HUDEP-2 (cell line): ENCODE measurements around the gene TNFRSF19.
A peak's percentile ranks its signal among the peaks of the same experiment; 100 is the strongest.
"Not testable (repeated sequence)": the region's sequence is repeated elsewhere in the genome, so short reads cannot be mapped to it uniquely, and the experiment has no call there.

Source experiments
- DNase-seq, 76 experiments: peaks; one replicate each; lab custom pipeline; 2025; ENCODE audit not compliant: unreplicated experiment in 76 of 76; lab: John Stamatoyannopoulos, UW

The TNFRSF19 gene

DNA sequence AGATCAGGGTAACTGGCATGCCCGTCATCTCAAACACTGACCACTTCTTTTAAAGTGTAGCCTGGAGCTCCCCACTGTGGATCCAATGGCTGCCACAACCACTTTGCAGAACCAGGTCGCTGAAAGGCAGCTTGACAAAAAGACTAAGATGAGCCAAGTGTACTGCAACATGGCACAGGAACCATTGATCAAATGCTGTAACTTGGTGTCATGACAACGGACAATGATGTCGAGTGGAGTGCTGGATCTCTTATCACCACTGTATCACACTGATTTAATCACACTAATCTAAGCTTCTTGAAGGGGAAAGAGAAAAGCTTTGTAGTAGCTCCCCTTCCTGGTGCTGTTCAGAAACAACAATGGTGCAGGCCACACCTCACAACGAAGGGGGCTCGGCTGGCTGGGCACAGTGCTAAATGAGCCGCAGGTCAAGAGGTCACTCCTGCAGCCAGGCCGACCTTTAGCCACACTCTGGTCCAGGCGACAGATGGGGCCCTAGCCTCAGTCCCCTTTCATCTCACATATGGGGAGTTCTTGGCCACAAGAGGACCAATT, 2.2 kb upstream of the TNFRSF19 start:
- DNase-seq: peak in 2 of 76 experiments; percentile 5 to 19

DNA sequence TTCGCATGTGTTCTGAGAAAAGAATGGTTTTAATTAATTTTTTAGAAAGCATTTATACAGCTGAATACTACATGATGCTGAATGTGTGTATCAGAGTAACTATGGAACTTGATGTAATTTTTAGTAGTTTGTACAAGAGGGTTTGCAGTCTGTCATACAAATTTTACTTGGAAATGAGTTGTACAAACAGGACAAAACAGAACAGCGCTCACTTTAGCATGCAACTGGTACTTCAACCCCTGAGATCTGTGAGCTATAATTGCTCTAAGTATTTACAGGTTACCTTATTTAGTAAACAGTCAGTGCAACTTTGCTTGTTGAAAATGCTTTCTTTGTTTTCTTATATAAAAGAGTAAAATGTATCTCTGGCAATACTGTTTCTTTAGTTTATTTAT, 706 bp downstream of the TNFRSF19 start:
- DNase-seq: peak in 18 of 76 experiments; percentile 1 to 43 (median 20)

DNA sequence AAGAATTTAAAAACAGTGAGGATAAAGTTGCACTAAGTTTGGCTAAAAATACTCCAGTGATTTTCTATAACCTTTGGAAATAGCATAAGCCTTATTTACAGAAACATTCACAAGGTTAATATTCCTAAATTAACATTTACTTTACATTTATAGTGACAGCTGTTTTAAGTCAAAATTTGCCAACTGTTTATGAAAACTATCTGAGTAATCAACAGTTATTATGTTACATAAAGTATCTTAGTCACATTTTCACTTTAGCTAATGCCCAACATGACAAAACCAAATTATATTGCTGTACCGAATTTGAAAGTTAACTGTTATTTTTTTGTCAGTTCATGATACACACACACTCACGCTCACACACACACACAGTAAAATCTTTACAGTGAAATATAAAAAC, 1.2 kb downstream of the TNFRSF19 start:
- no peak for DNase-seq

DNA sequence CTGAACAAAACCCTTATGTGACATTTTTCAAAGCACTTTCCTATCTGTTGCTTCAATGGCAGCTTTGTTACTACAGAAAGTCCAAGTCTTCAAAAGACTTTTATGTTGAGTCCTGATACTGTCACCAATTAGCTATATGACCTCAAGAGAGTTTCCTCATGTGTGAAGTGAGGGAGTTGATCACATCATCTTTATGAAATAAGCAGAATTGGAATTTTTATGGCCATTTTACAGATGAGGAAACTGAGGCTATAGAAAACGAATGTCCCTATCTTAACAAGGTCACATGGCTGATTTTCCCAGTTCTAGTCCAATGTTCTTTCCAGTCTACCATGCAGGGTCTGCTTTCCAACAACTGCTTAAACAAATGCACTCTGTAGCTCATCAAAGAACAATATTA, 2.6 kb downstream of the TNFRSF19 start:
- peak in 1 of 76 experiments; percentile 15 for DNase-seq

DNA sequence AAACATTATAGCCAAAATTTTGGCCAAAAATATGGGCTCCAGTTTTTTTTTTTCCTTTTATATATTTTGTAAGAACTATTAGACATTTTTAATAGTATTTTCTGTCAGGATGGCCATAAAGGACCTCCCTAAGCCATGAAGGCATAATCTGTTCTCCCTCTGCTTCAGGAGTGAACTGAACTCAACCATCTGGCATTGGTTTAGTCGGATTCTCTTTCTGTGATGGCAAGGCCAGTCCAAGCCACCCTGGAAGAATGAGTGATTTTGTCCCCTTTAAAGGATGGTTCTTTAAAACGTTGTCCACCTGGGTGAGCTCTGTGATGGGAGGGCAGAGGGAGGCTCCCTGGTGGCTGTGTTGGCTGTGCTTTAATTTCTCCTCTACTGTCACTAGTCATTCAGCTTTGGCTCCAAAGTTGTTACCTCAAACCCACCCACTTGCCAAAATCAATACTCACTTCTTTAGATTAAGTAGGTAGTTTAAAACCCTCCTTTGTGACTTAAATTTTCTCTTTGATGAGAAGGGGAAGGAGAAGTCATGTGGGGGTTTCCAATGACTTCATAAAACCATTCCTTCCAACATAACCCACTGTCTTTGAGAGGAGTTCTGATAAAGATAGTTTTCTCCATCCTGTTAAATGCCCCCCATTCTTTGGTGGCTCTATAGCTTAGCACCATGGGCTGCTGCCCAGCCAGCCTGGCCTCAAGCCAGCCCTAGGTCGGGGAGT, 4.4 kb downstream of the TNFRSF19 start:
- no peak for DNase-seq

DNA sequence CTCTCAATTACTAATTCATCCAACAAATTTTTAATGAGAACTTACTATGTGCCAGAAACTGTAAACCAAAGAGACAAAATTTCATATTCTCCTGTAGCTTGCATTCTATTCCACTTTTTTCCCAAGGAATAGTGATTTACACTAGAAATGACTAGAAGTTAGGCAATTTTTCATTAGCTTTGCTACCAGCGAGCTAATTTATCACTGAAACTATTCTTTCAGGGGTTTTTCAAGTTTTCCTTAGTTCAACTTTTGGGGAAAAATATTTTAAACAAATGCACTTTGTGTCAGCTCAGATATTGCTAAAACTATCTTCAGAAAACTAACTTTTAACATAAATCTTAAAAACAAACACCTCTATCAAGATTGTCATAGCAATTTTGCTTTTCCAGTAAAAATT, 5.4 kb downstream of the TNFRSF19 start:
- no peak for DNase-seq

DNA sequence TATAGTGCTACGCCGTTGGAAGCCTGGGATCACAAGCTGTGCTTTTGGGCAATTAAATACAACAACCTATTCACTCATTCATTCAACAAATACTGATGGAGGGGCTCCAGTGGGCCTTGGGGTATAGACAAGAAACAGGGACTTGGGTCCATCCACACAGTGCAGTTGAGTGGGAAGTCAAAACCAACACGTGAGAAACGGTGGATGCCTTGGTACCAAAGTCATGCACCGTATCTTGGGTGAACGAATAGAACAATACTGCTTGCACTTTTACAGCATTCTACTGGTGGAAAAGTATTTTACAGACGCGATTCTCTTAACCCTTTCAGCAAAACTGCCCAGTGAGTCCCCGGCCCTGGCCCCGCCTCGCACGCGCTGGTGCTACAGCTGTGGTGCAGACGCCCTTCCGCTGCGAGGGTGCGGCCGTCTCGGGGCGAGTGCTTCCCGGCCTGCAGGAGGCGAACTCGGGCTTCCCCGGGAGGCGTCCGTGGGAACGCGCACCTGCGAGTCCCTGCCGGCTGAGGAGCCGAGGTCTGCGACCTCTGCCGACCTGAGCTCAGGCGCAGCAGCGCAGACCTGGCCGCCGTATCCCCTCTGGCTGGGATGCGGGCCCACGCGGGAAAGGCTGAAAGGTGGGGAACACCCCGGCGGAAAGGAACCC, 8.3 kb downstream of the TNFRSF19 start:
- peak in 72 of 76 experiments; percentile 7 to 81 (median 62) for DNase-seq

DNA sequence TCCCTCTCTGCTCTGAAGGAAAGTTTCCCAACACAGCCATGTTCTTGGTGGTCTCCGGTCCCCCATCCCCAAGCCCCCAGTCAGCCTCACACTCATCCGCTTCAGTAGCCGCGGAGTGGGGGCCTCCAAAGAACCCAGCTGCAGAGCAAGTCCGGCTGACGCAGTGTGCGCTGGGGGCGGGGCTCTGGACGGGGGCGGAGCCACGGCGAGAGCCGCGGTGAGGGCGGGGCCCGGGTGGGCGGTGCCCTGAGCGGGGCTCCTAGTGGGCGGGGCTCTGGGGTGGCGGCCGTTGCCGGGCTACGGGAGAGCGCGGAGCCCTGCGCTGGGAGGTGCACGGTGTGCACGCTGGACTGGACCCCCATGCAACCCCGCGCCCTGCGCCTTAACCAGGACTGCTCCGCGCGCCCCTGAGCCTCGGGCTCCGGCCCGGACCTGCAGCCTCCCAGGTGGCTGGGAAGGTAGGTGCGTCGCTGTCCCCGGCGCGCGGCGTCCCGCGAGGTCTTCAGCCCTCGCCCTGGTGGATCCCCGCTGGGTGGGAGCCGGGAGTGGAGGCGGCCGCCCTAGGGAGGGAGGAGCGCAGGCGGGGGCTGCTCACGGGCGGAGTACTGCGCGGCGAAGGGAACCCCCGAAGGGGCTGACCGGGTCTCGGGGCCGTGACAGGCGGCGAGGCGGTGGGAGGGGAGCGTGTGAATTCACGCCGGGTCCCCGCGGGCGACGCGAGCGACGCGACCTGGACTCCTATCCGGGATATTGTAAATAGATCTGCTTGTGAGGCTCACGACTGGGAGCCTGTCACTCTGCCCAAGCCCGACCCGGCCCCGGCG, 9.1 kb downstream of the TNFRSF19 start:
- peak in 74 of 76 experiments; percentile 20 to 93 (median 81) for DNase-seq

DNA sequence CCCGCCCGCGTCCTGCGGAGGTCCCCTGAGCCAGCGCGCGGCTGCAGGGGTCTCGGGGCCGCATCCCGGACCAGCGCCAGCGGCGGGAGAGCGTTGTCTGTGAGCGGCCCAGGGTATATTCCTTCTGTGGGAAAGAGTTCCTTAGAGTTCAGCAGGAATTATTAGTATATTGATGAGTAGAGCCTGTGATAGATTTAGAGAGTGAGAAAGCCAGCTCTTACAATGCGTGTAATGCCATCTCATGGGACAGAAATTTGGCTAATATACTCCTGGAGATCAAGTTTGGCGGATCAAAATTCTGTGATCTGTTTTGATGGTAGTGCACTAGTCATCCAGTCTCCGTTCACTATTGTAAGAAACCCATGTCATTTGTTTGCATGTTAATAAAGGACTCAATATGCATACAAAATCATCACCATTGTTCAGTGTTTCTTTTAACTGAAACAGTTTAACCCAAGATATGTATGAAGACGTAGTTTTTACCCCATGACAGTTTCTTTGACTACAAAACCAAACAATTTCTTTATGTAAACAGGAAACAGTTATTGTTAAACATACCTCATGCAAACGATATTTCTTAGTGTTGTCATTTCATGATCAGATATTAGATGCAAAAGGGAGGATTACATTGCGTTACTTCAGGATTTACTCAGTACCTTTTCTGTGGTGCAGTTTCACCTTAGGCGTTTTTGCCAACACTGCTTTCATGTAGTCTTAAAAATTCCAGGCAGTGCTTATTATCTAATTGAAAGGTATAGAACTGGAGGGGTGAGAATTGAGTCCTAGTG, 9.9 kb downstream of the TNFRSF19 start:
- peak in 3 of 76 experiments; percentile 5 to 33 (median 21) for DNase-seq

DNA sequence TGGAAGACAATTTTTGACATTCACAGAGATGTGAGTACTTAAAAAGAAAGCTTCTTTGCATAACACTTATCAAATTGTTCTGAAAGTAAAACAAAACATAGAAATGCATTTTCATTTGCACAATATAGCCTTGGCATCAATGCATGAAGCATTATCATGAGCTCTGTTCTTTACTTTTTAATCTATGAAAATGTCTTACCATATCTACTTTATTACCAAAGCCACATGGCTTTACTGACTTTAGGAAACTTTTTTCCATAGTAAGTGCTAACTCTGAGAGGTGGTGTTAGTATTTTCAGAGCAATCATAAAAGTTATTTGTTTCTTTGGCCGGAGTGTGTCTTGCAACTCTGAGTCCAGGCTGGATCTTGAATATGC, 10.5 kb downstream of the TNFRSF19 start:
- no peak for DNase-seq

DNA sequence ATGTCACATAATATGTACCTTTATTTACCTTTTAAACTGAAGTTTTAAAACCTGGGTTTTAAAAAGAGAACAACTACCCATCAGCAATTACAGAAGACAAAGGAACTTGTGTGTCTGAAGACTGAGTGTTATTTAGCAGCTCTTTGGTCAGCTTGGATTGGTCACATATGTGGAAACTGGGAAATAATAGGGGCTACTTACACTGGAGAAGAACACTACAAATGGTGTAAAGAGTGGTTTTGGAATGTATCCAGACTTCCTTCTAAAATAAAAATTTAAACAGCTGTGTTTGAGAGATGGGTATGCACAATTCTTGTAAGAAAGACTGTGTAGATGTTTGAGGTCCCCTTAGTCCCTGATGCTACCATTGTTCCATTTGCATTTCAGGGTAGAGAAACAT, 13.3 kb downstream of the TNFRSF19 start:
- DNase-seq: no peak

DNA sequence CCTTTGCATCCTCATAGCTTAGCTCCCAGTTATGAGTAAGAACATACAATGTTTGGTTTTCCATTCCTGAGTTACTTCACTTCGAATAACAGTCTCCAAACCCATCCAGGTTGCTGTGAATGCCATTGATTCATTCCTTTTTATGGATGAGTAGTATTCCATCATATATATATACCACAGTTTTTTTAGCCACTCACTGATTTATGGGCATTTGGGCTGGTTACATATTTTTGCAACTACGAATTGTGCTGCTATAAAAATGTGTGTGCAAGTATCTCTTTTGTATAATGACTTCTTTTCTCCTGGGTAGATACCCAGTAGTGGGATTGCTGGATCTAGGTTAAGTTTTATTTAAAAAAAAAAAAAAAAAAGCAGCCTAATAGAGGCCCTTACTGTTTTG, 14.1 kb downstream of the TNFRSF19 start:
- DNase-seq: no peak

DNA sequence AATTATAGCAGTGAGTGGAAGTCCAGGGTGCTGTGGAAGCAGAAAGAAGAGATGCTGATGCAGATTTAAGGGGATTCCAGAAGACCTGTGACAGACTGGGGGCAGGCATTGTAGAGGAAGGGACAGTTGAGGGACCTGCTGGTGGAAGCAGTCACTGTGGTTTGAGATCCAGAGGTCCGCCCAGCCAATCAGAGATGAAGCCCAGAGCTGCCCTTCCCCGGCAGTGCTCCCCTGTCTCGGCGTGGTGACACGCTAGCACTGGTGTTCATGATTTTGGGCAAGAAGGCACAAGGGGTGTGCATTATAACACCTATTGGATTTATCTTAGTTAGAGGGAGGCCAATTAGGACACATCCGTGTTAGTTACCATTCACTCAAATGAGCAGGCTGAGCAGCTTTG, 16.1 kb downstream of the TNFRSF19 start:
- DNase-seq: no peak

DNA sequence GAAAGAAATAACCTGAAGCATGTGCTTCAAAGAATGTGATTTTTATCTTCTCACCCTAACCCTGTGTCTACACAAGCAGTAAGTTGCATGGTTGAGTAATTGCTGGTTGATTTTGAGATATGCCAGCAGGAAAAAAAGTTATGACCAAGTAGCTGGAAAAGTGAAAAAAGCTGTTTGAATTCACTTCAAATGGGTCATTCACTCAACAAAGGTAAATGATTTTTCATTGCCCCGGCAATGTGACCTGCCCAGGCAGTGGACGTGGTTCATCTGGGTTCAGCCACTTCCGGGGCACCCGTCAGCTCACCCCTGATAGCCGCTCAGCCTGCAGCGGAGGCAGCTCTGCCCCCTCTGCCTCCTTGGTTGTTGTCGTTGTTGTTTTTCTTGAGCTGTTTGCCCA, 18.5 kb downstream of the TNFRSF19 start:
- no peak for DNase-seq

DNA sequence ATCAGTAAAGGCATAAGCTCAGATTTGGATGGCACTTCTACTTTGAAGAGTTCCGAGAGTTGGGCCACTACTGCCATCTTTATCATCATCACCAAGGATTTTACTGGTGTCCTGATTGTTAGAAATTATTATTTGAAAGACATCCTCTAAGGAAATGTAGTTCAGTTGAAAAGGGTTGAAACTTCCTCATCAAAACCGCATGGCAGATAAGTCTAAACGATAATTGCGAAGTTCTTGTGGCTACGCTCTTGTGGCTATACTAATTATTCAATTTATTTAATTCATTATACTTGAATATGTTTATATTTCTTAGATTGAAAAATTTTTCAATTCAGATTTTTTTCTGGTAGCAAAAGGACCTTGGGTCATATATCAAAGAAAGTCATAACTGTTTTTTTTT, 22.4 kb downstream of the TNFRSF19 start:
- DNase-seq: no peak

DNA sequence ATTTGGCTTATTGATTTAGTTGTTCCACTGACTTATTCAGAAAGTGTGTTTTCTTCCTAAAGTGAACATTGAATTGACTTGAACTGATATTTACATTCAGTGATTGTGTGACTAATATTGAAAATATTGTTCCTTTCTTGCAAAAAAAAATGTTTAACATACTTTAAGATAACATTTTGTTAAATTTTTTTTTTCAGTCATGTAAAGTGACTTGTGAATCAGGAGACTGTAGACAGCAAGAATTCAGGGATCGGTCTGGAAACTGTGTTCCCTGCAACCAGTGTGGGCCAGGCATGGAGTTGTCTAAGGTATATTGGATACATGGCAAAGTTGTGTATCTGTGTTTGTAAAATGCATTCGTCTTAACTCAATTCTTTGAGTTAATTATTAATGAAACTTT, 22.9 kb downstream of the TNFRSF19 start:
- DNase-seq: no peak

DNA sequence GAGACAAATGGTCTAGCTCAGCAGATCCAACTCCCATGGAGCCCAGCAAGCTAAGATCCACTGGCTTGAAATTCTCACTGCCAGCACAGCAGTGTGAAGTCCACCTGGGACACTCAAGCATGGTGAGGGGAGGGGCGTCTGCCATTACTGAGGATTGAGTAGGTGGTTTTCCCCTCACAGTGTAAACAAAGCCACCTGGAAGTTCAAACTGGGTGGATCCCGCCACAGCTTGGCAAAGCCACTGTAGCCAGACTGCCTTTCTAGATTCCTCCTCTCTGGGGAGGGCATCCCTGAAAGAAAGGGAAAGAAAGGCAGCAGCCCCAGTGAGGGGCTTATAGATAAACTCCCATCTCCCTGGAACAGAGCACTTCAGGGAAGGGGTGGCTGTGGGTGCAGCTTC, 24.1 kb downstream of the TNFRSF19 start:
- not testable (repeated sequence) for DNase-seq

DNA sequence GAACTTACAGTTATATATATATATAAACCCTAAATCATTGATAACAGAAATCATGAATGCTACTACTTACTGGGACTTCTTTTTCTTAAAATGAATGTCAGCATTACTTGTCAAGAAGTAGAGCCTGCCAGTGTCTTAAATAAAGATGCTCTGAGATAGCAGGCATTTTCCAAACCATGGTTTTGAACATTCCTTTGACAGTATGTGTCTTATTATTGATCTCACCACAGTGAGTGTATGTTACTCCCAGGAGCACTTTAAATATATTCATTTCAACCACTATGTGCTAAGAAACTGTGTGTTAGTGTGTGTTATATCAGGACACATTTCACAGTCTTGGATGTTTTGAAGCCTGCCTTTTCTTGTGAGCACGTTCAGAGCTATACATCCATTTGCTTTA, 28.2 kb downstream of the TNFRSF19 start:
- no peak for DNase-seq

DNA sequence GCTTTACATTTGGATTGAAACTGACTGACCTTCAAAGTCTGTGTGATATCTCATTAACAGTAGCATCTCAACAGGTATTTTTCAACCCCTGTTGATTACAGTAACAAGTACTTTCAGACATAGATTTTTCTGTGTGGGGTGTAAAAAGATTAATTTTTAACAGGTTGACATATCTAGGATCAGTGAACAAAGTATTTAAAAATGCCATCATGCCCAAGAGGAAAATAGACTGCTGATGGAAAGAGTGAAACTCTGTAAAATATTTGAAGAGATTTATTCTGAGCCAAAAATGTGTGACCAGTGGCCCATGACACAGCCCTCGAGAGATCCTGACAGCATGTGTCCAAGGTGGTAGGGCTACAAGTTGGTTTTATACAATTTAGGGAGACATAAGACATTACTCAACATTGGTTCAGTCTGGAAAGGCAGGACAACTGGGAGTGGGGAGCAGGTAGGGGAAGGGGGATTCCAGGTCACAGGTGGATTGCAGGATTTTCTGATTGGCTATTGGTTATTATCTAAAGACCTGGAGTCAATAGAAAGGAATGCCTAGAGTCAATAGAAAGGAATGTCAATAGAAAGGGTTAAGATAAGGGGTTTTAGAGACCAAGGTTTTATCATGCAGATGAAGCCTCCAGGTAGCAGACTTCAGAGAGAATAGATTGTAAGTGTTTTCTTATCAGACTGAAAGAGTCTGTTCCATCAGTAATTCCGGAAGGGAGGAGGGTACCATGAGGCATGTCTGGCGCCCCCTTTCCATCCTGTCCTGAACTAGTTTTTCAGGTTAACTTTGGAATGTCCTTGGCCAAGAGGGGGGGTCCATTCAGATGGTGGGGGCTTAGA, 29.1 kb downstream of the TNFRSF19 start:
- DNase-seq: no peak

DNA sequence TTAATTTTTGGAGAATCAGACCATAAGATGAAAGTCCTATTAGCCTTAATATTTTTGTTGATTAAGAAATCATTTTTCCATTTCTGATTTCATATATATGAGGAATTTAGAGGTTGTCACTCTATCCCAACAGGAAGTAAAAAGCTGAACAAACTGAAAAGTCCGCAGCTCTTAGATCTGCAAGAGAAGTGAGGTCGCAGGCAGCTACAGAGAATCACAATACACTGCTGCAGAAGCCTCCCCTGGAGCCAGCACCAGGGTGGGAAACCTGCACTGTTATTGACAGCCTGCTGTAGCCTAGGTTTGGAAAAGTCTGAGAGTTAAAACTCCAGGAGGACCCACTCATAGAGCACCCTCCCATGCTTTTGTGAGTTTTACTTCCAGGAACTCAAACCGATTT, 29.9 kb downstream of the TNFRSF19 start:
- DNase-seq: no peak
